HepG2 (cell line): ENCODE data around the gene APOA1. TPM values are rescaled to one million over a fixed set of nuclear protein-coding genes. Genes with fewer than 3 reads are reported as not detected.

Source experiments
- AGO2 ChIP-seq: fragments of 200-400 bp; formaldehyde crosslinking; optimal IDR thresholded peaks from 2 replicates; pipeline ENCODE3; 2017; ENCODE audit warnings: mild to moderate bottlenecking, low read depth, low read length, moderate library complexity
- DPF2 ChIP-seq: sonication (generic); formaldehyde crosslinking; IDR thresholded peaks from 2 replicates; pipeline ENCODE4 v1.4.0; 2020; ENCODE audit warnings: mild to moderate bottlenecking, low read depth, missing genetic modification reagents, borderline replicate concordance
- HDAC6 ChIP-seq: fragments of 200-600 bp; sonication (generic); IDR thresholded peaks from 2 replicates; pipeline ENCODE4 v1.7.0; 2017; ENCODE audit warnings: mild to moderate bottlenecking, antibody characterized with exemption, low read length, low read depth
- MED8 ChIP-seq: sonication (generic); formaldehyde crosslinking; IDR thresholded peaks from 2 replicates; pipeline ENCODE4 v1.8.1; 2023; ENCODE audit warnings: mild to moderate bottlenecking, missing genetic modification reagents; ENCODE audit not compliant: insufficient replicate concordance
- MEF2D ChIP-seq: sonication (generic); formaldehyde crosslinking; IDR thresholded peaks from 2 replicates; pipeline ENCODE4 v1.5.1; 2020; ENCODE audit warnings: mild to moderate bottlenecking, missing genetic modification reagents
- NAIF1 ChIP-seq: sonication (generic); formaldehyde crosslinking; IDR thresholded peaks from 2 replicates; pipeline ENCODE4 v1.5.0; 2020; ENCODE audit warnings: mild to moderate bottlenecking, missing genetic modification reagents, borderline replicate concordance
- PAF1 ChIP-seq: IDR thresholded peaks from 2 replicates; pipeline ENCODE4 v1.6.1; 2016; ENCODE audit warnings: missing genetic modification reagents, missing compliant biosample characterization
- RFX5 ChIP-seq: IDR thresholded peaks from 2 replicates; pipeline ENCODE4 v1.6.1; 2011; ENCODE audit warnings: low read depth, low read length, improper control_type of control experiment
- RFXAP ChIP-seq: sonication (generic); formaldehyde crosslinking; IDR thresholded peaks from 2 replicates; pipeline ENCODE4 v1.4.0; 2020; ENCODE audit warnings: missing genetic modification reagents, borderline replicate concordance
- SRSF4 ChIP-seq: fragments of 200-400 bp; formaldehyde crosslinking; IDR thresholded peaks from one replicate; pipeline ENCODE4 v1.6.1; 2018; ENCODE audit warnings: mild to moderate bottlenecking, low read depth, low read length, moderate library complexity; ENCODE audit not compliant: poor library complexity, severe bottlenecking
- ZBTB42 ChIP-seq: sonication (generic); formaldehyde crosslinking; IDR thresholded peaks from 2 replicates; pipeline ENCODE4 v1.5.0; 2020; ENCODE audit warnings: mild to moderate bottlenecking, missing genetic modification reagents
- ZMYM4 ChIP-seq: sonication (generic); formaldehyde crosslinking; IDR thresholded peaks from 2 replicates; pipeline ENCODE4 v1.8.1; 2023; ENCODE audit warnings: mild to moderate bottlenecking, missing genetic modification reagents
- ZNF207 ChIP-seq: fragments of 450-650 bp; IDR thresholded peaks from 2 replicates; pipeline ENCODE4 v1.6.1; 2016; ENCODE audit warnings: antibody characterized with exemption, borderline replicate concordance
- ZNF326 ChIP-seq: sonication (generic); formaldehyde crosslinking; IDR thresholded peaks from 2 replicates; pipeline ENCODE4 v1.4.0; 2020; ENCODE audit warnings: missing genetic modification reagents, borderline replicate concordance
- ZNF510 ChIP-seq: sonication (generic); formaldehyde crosslinking; IDR thresholded peaks from 2 replicates; pipeline ENCODE4 v1.4.0; 2020; ENCODE audit warnings: low read depth, mild to moderate bottlenecking, missing genetic modification reagents
- ZNF569 ChIP-seq: sonication (generic); formaldehyde crosslinking; IDR thresholded peaks from 2 replicates; pipeline ENCODE4 v1.5.0; 2020; ENCODE audit warnings: mild to moderate bottlenecking, missing genetic modification reagents, moderate library complexity, borderline replicate concordance
- ZSCAN31 ChIP-seq: sonication (generic); formaldehyde crosslinking; IDR thresholded peaks from 2 replicates; pipeline ENCODE4 v1.5.0; 2020; ENCODE audit warnings: low read depth, mild to moderate bottlenecking, missing genetic modification reagents
- polyA plus RNA-seq, 8 experiments: library from polyadenylated mRNA; depleted of rRNA in 3 of 8; stranded (reverse) in 7 of 8; unstranded in 1 of 8; fragments of >200 nt; fragmentation: Illumina TruSeq in 4 of 8; extraction: Trizol in 4 of 8; gene quantifications; 2 replicates each; pipeline versions ENCODE4 v1.2.1 to v1.2.3, GENCODE V29; 2011 to 2016; ENCODE audit warnings: low read depth in 4 of 8, missing spikeins in 1 of 8, mixed read lengths in 1 of 8; ENCODE audit not compliant: insufficient read depth in 1 of 8
- total RNA-seq, 5 experiments: library from RNA; depleted of rRNA; stranded (reverse); fragments of >200 nt; fragmentation: Illumina TruSeq; extraction: Trizol; gene quantifications; 2 replicates each; pipeline ENCODE4 v1.2.3, GENCODE V29; 2016; ENCODE audit warnings: low read depth in 1 of 5
- TF ChIP-seq, protein P1 (sequence below): sonication (generic); formaldehyde crosslinking; IDR thresholded peaks from 2 replicates; pipeline ENCODE4 v1.5.0; 2020; ENCODE audit warnings: missing genetic modification reagents
- TF ChIP-seq, protein P2 (sequence below): IDR thresholded peaks from 2 replicates; pipeline ENCODE4 v1.6.1; 2016; ENCODE audit warnings: low read depth, borderline replicate concordance
- TF ChIP-seq, protein P3 (sequence below): sonication (generic); formaldehyde crosslinking; IDR thresholded peaks from 2 replicates; pipeline ENCODE4 v1.4.0; 2020; ENCODE audit warnings: low read depth, mild to moderate bottlenecking, missing genetic modification reagents
- TF ChIP-seq, protein P4 (sequence below): sonication (generic); formaldehyde crosslinking; IDR thresholded peaks from 2 replicates; pipeline ENCODE4 v1.4.0; 2020; ENCODE audit warnings: missing genetic modification reagents
- TF ChIP-seq, protein P5 (sequence below), 2 experiments: fragments of 450-650 bp in 1 of 2; sonication (generic) in 1 of 2; formaldehyde crosslinking; IDR thresholded peaks; 2 replicates each; pipeline versions ENCODE4 v1.5.0 to v1.8.0; 2020 to 2022; ENCODE audit warnings: mild to moderate bottlenecking in 1 of 2, missing genetic modification reagents in 1 of 2
- TF ChIP-seq, protein P6 (sequence below): IDR thresholded peaks from 2 replicates; pipeline ENCODE4 v1.6.1; 2018; ENCODE audit warnings: missing genetic modification reagents

Gene APOA1
- total and polyA plus RNA-seq, 2 of the 13 experiments (the other 11 are each of a cell fraction or from before 2014, with no cell fraction given): 1,973 to 5,485 TPM

DNA sequence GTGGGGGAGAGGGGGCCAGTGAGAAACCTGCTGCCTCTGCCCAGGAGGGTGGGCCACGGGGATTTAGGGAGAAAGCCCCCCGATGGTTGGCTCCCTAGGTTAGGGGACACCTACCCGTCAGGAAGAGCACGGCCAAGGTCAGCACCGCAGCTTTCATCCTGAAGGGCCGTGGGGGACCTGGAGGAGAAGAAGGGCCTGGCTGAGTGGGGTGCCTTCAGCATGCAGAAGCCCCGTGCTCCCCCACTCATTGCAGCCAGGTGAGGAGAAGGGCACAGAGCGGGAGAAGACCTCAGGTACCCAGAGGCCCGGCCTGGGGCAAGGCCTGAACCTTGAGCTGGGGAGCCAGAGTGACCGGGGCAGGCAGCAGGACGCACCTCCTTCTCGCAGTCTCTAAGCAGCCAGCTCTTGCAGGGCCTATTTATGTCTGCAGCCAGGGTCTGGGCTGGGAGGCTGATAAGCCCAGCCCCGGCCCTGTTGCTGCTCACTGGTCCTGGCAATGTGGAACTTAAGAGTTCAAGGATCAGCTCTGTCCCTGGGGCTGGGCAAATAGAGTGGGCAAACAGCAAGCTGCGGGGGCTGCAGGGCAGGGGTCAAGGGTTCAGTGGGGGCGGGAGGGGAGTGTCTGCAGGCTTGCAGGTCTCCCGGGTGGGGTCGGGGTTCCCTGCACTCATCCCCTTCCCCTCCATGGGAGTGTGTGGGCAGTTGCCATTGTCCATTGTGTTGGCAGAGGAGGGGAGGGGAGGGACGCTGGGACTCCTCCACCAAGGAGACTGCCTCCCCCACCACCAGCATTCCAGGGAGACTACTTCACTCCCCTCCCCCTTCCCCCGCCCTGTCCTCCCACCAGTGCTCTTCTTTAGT, at the start of gene APOA1 (continued):
- TF ChIP-seq, protein P1, sequence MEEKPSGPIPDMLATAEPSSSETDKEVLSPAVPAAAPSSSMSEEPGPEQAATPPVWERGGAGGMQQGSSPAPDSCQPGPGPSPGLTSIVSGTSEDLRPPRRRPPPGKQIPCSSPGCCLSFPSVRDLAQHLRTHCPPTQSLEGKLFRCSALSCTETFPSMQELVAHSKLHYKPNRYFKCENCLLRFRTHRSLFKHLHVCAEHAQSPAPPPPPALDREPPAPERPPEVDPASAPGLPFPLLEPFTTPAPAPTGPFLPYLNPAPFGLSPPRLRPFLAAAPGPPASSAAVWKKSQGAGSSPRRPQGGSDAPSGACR (CRISPR knock-in tag): peak; percentile 84
- TF ChIP-seq, protein P2, sequence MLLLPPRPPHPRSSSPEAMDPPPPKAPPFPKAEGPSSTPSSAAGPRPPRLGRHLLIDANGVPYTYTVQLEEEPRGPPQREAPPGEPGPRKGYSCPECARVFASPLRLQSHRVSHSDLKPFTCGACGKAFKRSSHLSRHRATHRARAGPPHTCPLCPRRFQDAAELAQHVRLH (CRISPR knock-in tag): peak; percentile 96
- TF ChIP-seq, protein P3, sequence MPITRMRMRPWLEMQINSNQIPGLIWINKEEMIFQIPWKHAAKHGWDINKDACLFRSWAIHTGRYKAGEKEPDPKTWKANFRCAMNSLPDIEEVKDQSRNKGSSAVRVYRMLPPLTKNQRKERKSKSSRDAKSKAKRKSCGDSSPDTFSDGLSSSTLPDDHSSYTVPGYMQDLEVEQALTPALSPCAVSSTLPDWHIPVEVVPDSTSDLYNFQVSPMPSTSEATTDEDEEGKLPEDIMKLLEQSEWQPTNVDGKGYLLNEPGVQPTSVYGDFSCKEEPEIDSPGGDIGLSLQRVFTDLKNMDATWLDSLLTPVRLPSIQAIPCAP (CRISPR knock-in tag): no peak
- TF ChIP-seq, protein P4, sequence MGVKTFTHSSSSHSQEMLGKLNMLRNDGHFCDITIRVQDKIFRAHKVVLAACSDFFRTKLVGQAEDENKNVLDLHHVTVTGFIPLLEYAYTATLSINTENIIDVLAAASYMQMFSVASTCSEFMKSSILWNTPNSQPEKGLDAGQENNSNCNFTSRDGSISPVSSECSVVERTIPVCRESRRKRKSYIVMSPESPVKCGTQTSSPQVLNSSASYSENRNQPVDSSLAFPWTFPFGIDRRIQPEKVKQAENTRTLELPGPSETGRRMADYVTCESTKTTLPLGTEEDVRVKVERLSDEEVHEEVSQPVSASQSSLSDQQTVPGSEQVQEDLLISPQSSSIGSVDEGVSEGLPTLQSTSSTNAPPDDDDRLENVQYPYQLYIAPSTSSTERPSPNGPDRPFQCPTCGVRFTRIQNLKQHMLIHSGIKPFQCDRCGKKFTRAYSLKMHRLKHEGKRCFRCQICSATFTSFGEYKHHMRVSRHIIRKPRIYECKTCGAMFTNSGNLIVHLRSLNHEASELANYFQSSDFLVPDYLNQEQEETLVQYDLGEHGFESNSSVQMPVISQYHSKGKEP (CRISPR knock-in tag): no peak
- TF ChIP-seq RFXAP (CRISPR knock-in tag) (peak; percentile 83), MEF2D (peak; percentile 91), ZNF326 (no peak), DPF2 (peak; percentile 77; the same call in 1 of the 2 replicates), HDAC6 (0 out of 2 replicates have a peak, but pooled peaks have one; percentile 83), AGO2 (peak; percentile 99), NAIF1 (no peak), ZNF510 (CRISPR knock-in tag) (no peak), SRSF4 (no peak), RFX5 (peak; percentile 47), ZMYM4 (peak; percentile 79), ZSCAN31 (CRISPR knock-in tag) (peak; percentile 76; the same call in 1 of the 2 replicates), MED8 (CRISPR knock-in tag) (peak; percentile 85), ZNF207 (no peak), ZNF569 (CRISPR knock-in tag) (no peak; the same call in 1 of the 2 replicates), ZBTB42 (CRISPR knock-in tag) (0 out of 2 replicates have a peak, but pooled peaks have one; percentile 51), PAF1 (CRISPR knock-in tag) (peak; percentile 67; the same call in 1 of the 2 replicates)
- TF ChIP-seq, protein P5, sequence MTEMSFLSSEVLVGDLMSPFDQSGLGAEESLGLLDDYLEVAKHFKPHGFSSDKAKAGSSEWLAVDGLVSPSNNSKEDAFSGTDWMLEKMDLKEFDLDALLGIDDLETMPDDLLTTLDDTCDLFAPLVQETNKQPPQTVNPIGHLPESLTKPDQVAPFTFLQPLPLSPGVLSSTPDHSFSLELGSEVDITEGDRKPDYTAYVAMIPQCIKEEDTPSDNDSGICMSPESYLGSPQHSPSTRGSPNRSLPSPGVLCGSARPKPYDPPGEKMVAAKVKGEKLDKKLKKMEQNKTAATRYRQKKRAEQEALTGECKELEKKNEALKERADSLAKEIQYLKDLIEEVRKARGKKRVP (CRISPR knock-in tag; IDR thresholded peaks at IDR 0.05): peak in 1 of 2 experiments; percentile 43; a peak in 1 of 4 replicates
- TF ChIP-seq, protein P6, sequence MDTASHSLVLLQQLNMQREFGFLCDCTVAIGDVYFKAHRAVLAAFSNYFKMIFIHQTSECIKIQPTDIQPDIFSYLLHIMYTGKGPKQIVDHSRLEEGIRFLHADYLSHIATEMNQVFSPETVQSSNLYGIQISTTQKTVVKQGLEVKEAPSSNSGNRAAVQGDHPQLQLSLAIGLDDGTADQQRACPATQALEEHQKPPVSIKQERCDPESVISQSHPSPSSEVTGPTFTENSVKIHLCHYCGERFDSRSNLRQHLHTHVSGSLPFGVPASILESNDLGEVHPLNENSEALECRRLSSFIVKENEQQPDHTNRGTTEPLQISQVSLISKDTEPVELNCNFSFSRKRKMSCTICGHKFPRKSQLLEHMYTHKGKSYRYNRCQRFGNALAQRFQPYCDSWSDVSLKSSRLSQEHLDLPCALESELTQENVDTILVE (CRISPR knock-in tag): no peak
